WTC11 (cell line): ENCODE results near the gene LTB. TPM values are rescaled to one million over a fixed set of nuclear protein-coding genes. Genes with fewer than 3 reads are reported as not detected.

Source experiments
- ATAC-seq: fragments of 200-7000 bp; cut with Tn5 transposase; 2 replicates; pipeline ENCODE4 v1.10.0; 2021; ENCODE audit warnings: mild to moderate bottlenecking, moderate library complexity
- CTCF ChIA-PET: fragments of 300-600 bp; sonication (Branson Sonifier 250); formaldehyde crosslinking; loops from one replicate; lab custom pipeline; 2021; ENCODE audit warnings: antibody characterized with exemption; lab: Charles Lee
- POLR2A ChIA-PET: fragments of 350-600 bp; sonication (Branson Sonifier 250); formaldehyde crosslinking; loops from one replicate; lab custom pipeline; 2021; ENCODE audit warnings: antibody characterized with exemption; lab: Charles Lee
- DNase-seq: peaks from one replicate; pipeline ENCODE4 v3.0.0; 2021; ENCODE audit warnings: low spot score
- H3K27ac Mint-ChIP-seq: 2 replicates; pipeline ENCODE4 v1.8.0; 2021; ENCODE audit warnings: mixed read lengths
- H3K27me3 Mint-ChIP-seq: 2 replicates; pipeline ENCODE4 v1.8.0; 2021; ENCODE audit warnings: low read depth, mild to moderate bottlenecking, moderate library complexity, mixed read lengths
- H3K36me3 Mint-ChIP-seq: 2 replicates; pipeline ENCODE4 v1.8.0; 2021; ENCODE audit warnings: mixed read lengths
- H3K4me1 Mint-ChIP-seq: 2 replicates; pipeline ENCODE4 v1.8.0; 2022; ENCODE audit warnings: mixed read lengths
- H3K4me3 Mint-ChIP-seq: 2 replicates; pipeline ENCODE4 v1.8.0; 2021; ENCODE audit warnings: mild to moderate bottlenecking, moderate library complexity, mixed read lengths
- H3K9me3 Mint-ChIP-seq: 2 replicates; pipeline ENCODE4 v1.8.0; 2021; ENCODE audit warnings: mixed read lengths
- ETV6 ChIP-seq: sonication (generic); formaldehyde crosslinking; IDR thresholded peaks from 2 replicates; pipeline ENCODE4 v1.8.1; 2022; ENCODE audit warnings: mild to moderate bottlenecking, missing genetic modification reagents
- FOXP4 ChIP-seq: sonication (generic); formaldehyde crosslinking; IDR thresholded peaks from 2 replicates; pipeline ENCODE4 v1.8.0; 2022; ENCODE audit warnings: mild to moderate bottlenecking, missing genetic modification reagents
- GABPB1 ChIP-seq: sonication (generic); formaldehyde crosslinking; IDR thresholded peaks from 2 replicates; pipeline ENCODE4 v1.8.1; 2023; ENCODE audit warnings: mild to moderate bottlenecking, missing genetic modification reagents
- GRHL2 ChIP-seq: fragments of 250-450 bp; sonication (Bioruptor Pico); IDR thresholded peaks from 2 replicates; pipeline ENCODE4 v1.8.0; 2022; ENCODE audit warnings: mild to moderate bottlenecking, moderate library complexity; ENCODE audit not compliant: insufficient replicate concordance, severe bottlenecking
- RORB ChIP-seq: fragments of 250-450 bp; sonication (Bioruptor Pico); IDR thresholded peaks from 2 replicates; pipeline ENCODE4 v1.9.0; 2021; ENCODE audit warnings: mild to moderate bottlenecking
- TP53 ChIP-seq: sonication (generic); formaldehyde crosslinking; IDR thresholded peaks from 2 replicates; pipeline ENCODE4 v1.8.1; 2023; ENCODE audit warnings: mild to moderate bottlenecking, missing genetic modification reagents
- USF1 ChIP-seq: sonication (generic); formaldehyde crosslinking; IDR thresholded peaks from 2 replicates; pipeline ENCODE4 v1.8.0; 2022; ENCODE audit warnings: mild to moderate bottlenecking, missing genetic modification reagents
- USF2 ChIP-seq: sonication (generic); formaldehyde crosslinking; IDR thresholded peaks from 2 replicates; pipeline ENCODE4 v1.8.1; 2023; ENCODE audit warnings: mild to moderate bottlenecking, missing genetic modification reagents, moderate library complexity
- total RNA-seq: library from RNA; stranded (reverse); gene quantifications from 3 replicates; pipeline ENCODE4 v1.2.3, GENCODE V29; 2021

Gene LTB
- total RNA-seq, 1 experiment from 2014 or later, result 1.3 TPM

- TF ChIP-seq ETV6 (CRISPR knock-in tag) (no peak), USF1 (CRISPR knock-in tag) (no peak), GRHL2 (CRISPR knock-in tag) (no peak), TP53 (CRISPR knock-in tag) (no peak), USF2 (CRISPR knock-in tag) (no peak), GABPB1 (CRISPR knock-in tag) (no peak), RORB (CRISPR knock-in tag) (no peak), FOXP4 (CRISPR knock-in tag) (no peak)
- H3K9me3 Mint-ChIP-seq, result no peaks in the 10 kb centered on the region
- H3K27me3 Mint-ChIP-seq, result no peaks in the 10 kb centered on the region
- H3K27ac Mint-ChIP-seq, result peak overlapping the region; percentile 64
- no peak for DNase-seq
- no peak overlapping the region for H3K4me3 Mint-ChIP-seq
- H3K4me1 Mint-ChIP-seq, result peaks cover 42% of the 10 kb centered on the region
- no peak for ATAC-seq
- POLR2A ChIA-PET, result no interaction called here
- H3K36me3 Mint-ChIP-seq, result peaks cover 60% of the 10 kb centered on the region
- CTCF ChIA-PET, result interaction anchor here (1.2 to 1.3 kb wide), 2 partner anchors 38 to 43 kb away, joined by 3 read pairs; no protein-coding TSS in a partner anchor
Observed at GRCh38 chr6:31530659-31531058, 51.6 kb downstream of the LTB start.

Other genes starting within 250 kb of the LTB start
- gene HLA-B, start 225.2 kb downstream of the LTB start, total RNA-seq, result 124 to 149 TPM (median 141 TPM) in 3 replicates
- 11.4 to 12.9 TPM (median 11.7 TPM) in 3 replicates for gene MICA, start 178.8 kb downstream of the LTB start, total RNA-seq
- 26.9 to 37.0 TPM (median 27.0 TPM) in 3 replicates for gene MICB, start 84.3 kb downstream of the LTB start, total RNA-seq
- gene MCCD1, start 53.5 kb downstream of the LTB start, total RNA-seq, result not detected in 3 replicates
- gene DDX39B, start 40.4 kb downstream of the LTB start, total RNA-seq, result 704 to 738 TPM (median 712 TPM) in 3 replicates
- gene ATP6V1G2, start 35.8 kb downstream of the LTB start, total RNA-seq, result 2.7 to 4.1 TPM (median 4.0 TPM) in 3 replicates
- gene NFKBIL1, start 34.8 kb downstream of the LTB start, total RNA-seq, result 14.9 to 19.5 TPM (median 17.1 TPM) in 3 replicates
- 0.46 to 1.2 TPM (median 0.87 TPM) in 3 replicates for gene LTA, start 10.1 kb downstream of the LTB start, total RNA-seq
- gene TNF, start 6.9 kb downstream of the LTB start, total RNA-seq, result 0.23 to 0.46 TPM (median 0.31 TPM) in 3 replicates
- gene LST1, start 3.9 kb upstream of the LTB start, total RNA-seq, result 0.34 to 0.66 TPM in 2 of 3 replicates, not detected in the other
- not detected in 3 replicates for gene NCR3, start 10.6 kb upstream of the LTB start, total RNA-seq
- gene AIF1, start 32.8 kb upstream of the LTB start, total RNA-seq, result 5.4 to 8.5 TPM (median 7.1 TPM) in 3 replicates
- gene PRRC2A, start 38.3 kb upstream of the LTB start, total RNA-seq, result 372 to 381 TPM (median 373 TPM) in 3 replicates
- gene BAG6, start 70.2 kb upstream of the LTB start, total RNA-seq, result 366 to 410 TPM (median 396 TPM) in 3 replicates
- gene APOM, start 73.5 kb upstream of the LTB start, total RNA-seq, result 3.5 to 4.6 TPM (median 4.3 TPM) in 3 replicates
- 14.0 to 16.3 TPM (median 14.3 TPM) in 3 replicates for gene C6orf47, start 78.4 kb upstream of the LTB start, total RNA-seq
- gene GPANK1, start 82.6 kb upstream of the LTB start, total RNA-seq, result 24.3 to 29.1 TPM (median 26.4 TPM) in 3 replicates
- 153 to 183 TPM (median 161 TPM) in 3 replicates for gene CSNK2B, start 83.7 kb upstream of the LTB start, total RNA-seq
- 10.7 to 15.7 TPM (median 11.0 TPM) in 3 replicates for gene LY6G5B, start 87.6 kb upstream of the LTB start, total RNA-seq
- gene LY6G5C, start 98.6 kb upstream of the LTB start, total RNA-seq, result 0.98 to 1.6 TPM (median 1.0 TPM) in 3 replicates
- 28.6 to 30.3 TPM (median 29.8 TPM) in 3 replicates for gene ABHD16A, start 120.9 kb upstream of the LTB start, total RNA-seq
- gene LY6G6F, start 124.4 kb upstream of the LTB start, total RNA-seq, result not detected in 3 replicates
- not detected in 3 replicates for gene LY6G6D, start 132.9 kb upstream of the LTB start, total RNA-seq
- gene LY6G6C, start 139.3 kb upstream of the LTB start, total RNA-seq, result 0.21 to 0.35 TPM in 2 of 3 replicates, not detected in the other
- 0.09 to 0.11 TPM (median 0.11 TPM) in 3 replicates for gene MPIG6B, start 140.9 kb upstream of the LTB start, total RNA-seq
- 62.2 to 67.3 TPM (median 65.8 TPM) in 3 replicates for gene DDAH2, start 146.9 kb upstream of the LTB start, total RNA-seq
- 229 to 244 TPM (median 230 TPM) in 3 replicates for gene CLIC1, start 154.1 kb upstream of the LTB start, total RNA-seq
- gene MSH5, start 157.6 kb upstream of the LTB start, total RNA-seq, result 43.1 to 62.3 TPM (median 56.1 TPM) in 3 replicates
- gene SAPCD1, start 180.2 kb upstream of the LTB start, total RNA-seq, result 13.3 to 16.9 TPM (median 13.7 TPM) in 3 replicates
- gene VWA7, start 194.9 kb upstream of the LTB start, total RNA-seq, result 1.2 to 1.8 TPM (median 1.4 TPM) in 3 replicates
- gene VARS1, start 213.3 kb upstream of the LTB start, total RNA-seq, result 147 to 177 TPM (median 161 TPM) in 3 replicates
- 104 to 121 TPM (median 119 TPM) in 3 replicates for gene LSM2, start 224.5 kb upstream of the LTB start, total RNA-seq
- 1.2 to 2.1 TPM (median 1.9 TPM) in 3 replicates for gene HSPA1L, start 232.9 kb upstream of the LTB start, total RNA-seq
- 57.2 to 80.1 TPM (median 75.8 TPM) in 3 replicates for gene HSPA1A, start 233.1 kb upstream of the LTB start, total RNA-seq
- 75.3 to 105 TPM (median 96.4 TPM) in 3 replicates for gene HSPA1B, start 245.3 kb upstream of the LTB start, total RNA-seq